Common myeloid progenitor, CD34-positive (primary cell): ENCODE data around the gene PARP16.
"Not testable (repeated sequence)": the region's sequence is repeated elsewhere in the genome, so short reads cannot be mapped to it uniquely, and the experiment has no call there.

Source experiments
- CTCF ChIA-PET: fragments of 350-600 bp; sonication (Branson Sonifier 250); formaldehyde crosslinking; loops from one replicate; lab custom pipeline; 2021; ENCODE audit warnings: antibody characterized with exemption; lab: Charles Lee
- POLR2A ChIA-PET: fragments of 350-600 bp; sonication (Branson Sonifier 250); formaldehyde crosslinking; loops from one replicate; lab custom pipeline; 2021; ENCODE audit warnings: antibody characterized with exemption; lab: Charles Lee
- DNase-seq, 3 donors: peaks; one replicate each; pipeline versions ENCODE4 v3.0.0 to v3.0.0-alpha.2; 2013
- H3K27ac ChIP-seq, 2 experiments: 1 replicate in 1 of 2; 2 replicates in 1 of 2; pipeline ENCODE4 v1.7.0; 2013; ENCODE audit warnings: inconsistent platforms in 2 of 2, low read length in 2 of 2, mild to moderate bottlenecking in 2 of 2, low read depth in 1 of 2, moderate library complexity in 1 of 2; ENCODE audit not compliant: severe bottlenecking in 2 of 2, insufficient read depth in 1 of 2, poor library complexity in 1 of 2
- H3K27me3 ChIP-seq, 5 experiments: replicated peaks in 2 of 5; 1 replicate in 3 of 5; 2 replicates in 2 of 5; pipeline versions ENCODE4 v1.6.1 to v1.7.0; 2013; ENCODE audit warnings: low read length in 4 of 5, mild to moderate bottlenecking in 2 of 5, moderate library complexity in 2 of 5, inconsistent platforms in 1 of 5; ENCODE audit not compliant: insufficient read depth in 5 of 5, control insufficient read depth in 4 of 5
- H3K36me3 ChIP-seq, 4 experiments: 1 replicate in 2 of 4; 2 replicates in 2 of 4; pipeline versions ENCODE4 v1.6.1 to v1.7.0; 2013; ENCODE audit warnings: low read length in 3 of 4, control low read depth in 1 of 4, mild to moderate bottlenecking in 1 of 4; ENCODE audit not compliant: control insufficient read depth in 4 of 4, insufficient read depth in 4 of 4
- H3K4me1 ChIP-seq, 4 experiments: 1 replicate in 3 of 4; 2 replicates in 1 of 4; pipeline versions ENCODE4 v1.6.1 to v1.7.1; 2013; ENCODE audit warnings: low read length in 3 of 4, mild to moderate bottlenecking in 3 of 4, control low read depth in 1 of 4, inconsistent platforms in 1 of 4, moderate library complexity in 1 of 4; ENCODE audit not compliant: control insufficient read depth in 4 of 4, insufficient read depth in 4 of 4; ENCODE audit errors: control extremely low read depth in 1 of 4
- H3K4me3 ChIP-seq, 7 experiments: 1 replicate in 4 of 7; 2 replicates in 3 of 7; pipeline versions ENCODE4 v1.5.1 to v1.7.0; 2013; ENCODE audit warnings: mild to moderate bottlenecking in 7 of 7, low read length in 6 of 7, moderate library complexity in 6 of 7, inconsistent platforms in 2 of 7, low read depth in 2 of 7, control low read depth in 1 of 7; ENCODE audit not compliant: insufficient read depth in 4 of 7, control insufficient read depth in 1 of 7; ENCODE audit errors: extremely low read depth in 1 of 7
- H3K9me3 ChIP-seq, 5 experiments: 1 replicate in 4 of 5; 2 replicates in 1 of 5; pipeline versions ENCODE4 v1.6.1 to v1.7.1; 2013; ENCODE audit warnings: low read length in 4 of 5, mild to moderate bottlenecking in 2 of 5, inconsistent platforms in 1 of 5, low read depth in 1 of 5, moderate library complexity in 1 of 5; ENCODE audit not compliant: control insufficient read depth in 4 of 5, insufficient read depth in 2 of 5; ENCODE audit errors: control extremely low read depth in 1 of 5
- WGBS: methylation state at CpG from one replicate; pipeline ENCODE4 v1.1.5; 2013; ENCODE audit not compliant: insufficient coverage; 5-methylcytosine and 5-hydroxymethylcytosine counted together

Gene PARP16

DNA sequence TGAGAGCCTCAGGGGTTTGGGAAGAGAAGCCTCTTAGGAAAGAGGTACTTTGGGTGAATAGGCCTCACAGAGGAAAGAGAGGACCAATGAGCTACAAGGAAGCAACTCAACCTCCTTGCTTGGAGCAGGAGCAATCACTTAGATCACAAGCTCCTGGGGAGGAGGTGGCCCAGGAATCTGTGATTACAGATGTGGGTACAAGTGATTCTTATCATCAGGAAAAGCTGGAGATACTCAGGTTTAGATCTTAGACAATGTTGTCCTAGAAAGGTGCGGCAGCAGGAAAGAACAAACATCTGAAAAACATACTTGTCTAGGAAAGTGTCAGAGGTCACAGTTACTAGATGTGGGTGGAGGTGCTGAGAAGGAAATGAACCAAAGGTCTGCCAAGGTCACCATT, 8.2 kb downstream of the PARP16 start:
- CTCF ChIA-PET: interaction anchor here (0.6 to 4.1 kb wide), 10 partner anchors 7 to 90 kb away, joined by 3 to 23 read pairs (median 4); partner anchors contain the start of gene PARP16
- no peak overlapping the region for H3K27ac ChIP-seq

GRCh38 chr15:65277015-65277414, 9.7 kb downstream of the PARP16 start:
- H3K27ac ChIP-seq: no peak overlapping the region
- peaks cover 0 to 18% (median 4%) of the 10 kb centered on the region in 4 experiments for H3K36me3 ChIP-seq
- WGBS: 67% methylated on average over 1 of the region's 1 CpG
- H3K4me3 ChIP-seq: no peak overlapping the region
- ChIA-PET CTCF (interaction anchor here (0.6 to 2.0 kb wide), 2 partner anchors 10 to 75 kb away, joined by 4 to 9 read pairs; partner anchors contain the start of gene PARP16), POLR2A (no interaction called here)
- no peaks in the 10 kb centered on the region for H3K27me3 ChIP-seq
- no peak for DNase-seq
- H3K9me3 ChIP-seq: no peaks in the 10 kb centered on the region
- peaks cover 0 to 13% (median 3%) of the 10 kb centered on the region in 4 experiments for H3K4me1 ChIP-seq

More for the DNA sequence above, 8.2 kb downstream of the PARP16 start:
- no peak overlapping the region for H3K4me3 ChIP-seq
- peaks cover 0 to 19% (median 4%) of the 10 kb centered on the region in 4 experiments for H3K36me3 ChIP-seq
- POLR2A ChIA-PET: interaction anchor here (0.6 to 1.4 kb wide), 3 partner anchors 17 to 19 kb away, joined by 3 to 4 read pairs (median 4); no protein-coding TSS in a partner anchor
- H3K4me1 ChIP-seq: peaks cover 0 to 13% (median 3%) of the 10 kb centered on the region in 4 experiments
- DNase-seq: no peak
- WGBS: no CpG with 5 or more reads among the region's 1 CpG
- H3K27me3 ChIP-seq: no peaks in the 10 kb centered on the region
- H3K9me3 ChIP-seq: no peaks in the 10 kb centered on the region

- no peaks in the 10 kb centered on the region for H3K27me3 ChIP-seq
- POLR2A ChIA-PET: interaction anchor here (1.2 kb wide), 1 partner anchor 10 kb away, joined by 3 read pairs; no protein-coding TSS in a partner anchor
- H3K9me3 ChIP-seq: no peaks in the 10 kb centered on the region
- H3K4me3 ChIP-seq: no peak overlapping the region
- peaks cover 0 to 13% (median 4%) of the 10 kb centered on the region in 4 experiments for H3K4me1 ChIP-seq
- CTCF ChIA-PET: interaction anchor here (0.8 to 1.9 kb wide), 5 partner anchors 9 to 89 kb away, joined by 3 to 6 read pairs (median 3); partner anchors contain the start of gene PARP16
- H3K27ac ChIP-seq: no peak overlapping the region
- 94% methylated on average over 2 of the region's 2 CpGs for WGBS
- peaks cover 0 to 18% (median 4%) of the 10 kb centered on the region in 4 experiments for H3K36me3 ChIP-seq
- DNase-seq: no peak
These were observed 11.0 kb downstream of the PARP16 start for GRCh38 chr15:65275728-65276126.

DNA sequence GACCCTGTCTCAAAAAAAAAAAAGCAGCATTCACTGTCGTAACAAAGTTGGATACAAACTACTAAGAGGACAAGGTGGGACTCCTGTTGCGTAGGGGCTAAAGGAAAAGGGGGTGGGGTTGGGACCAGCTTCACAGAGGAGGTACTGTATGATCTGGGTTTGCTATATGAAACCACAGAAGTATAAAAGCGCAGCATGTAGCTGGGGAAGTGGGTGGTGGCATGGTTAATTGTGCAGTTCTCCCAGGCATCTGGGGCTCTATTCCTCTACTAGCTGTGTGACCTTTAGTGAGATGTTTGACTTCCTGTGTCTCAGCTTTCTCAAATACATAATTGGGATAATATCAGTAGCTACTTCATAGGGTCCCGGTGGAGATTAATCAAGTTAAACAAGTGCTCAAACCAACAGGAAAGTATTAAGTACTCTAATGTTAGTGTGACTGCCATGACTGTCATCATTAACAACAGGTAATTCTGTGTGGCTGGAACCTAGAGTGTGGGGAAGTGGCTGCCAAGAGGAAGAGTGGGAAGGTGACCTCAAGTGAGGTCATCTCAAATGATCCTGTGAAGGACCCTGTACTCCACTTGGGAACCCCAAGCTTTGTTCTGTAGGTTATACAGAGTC, 11.5 kb downstream of the PARP16 start:
- Histone ChIP-seq H3K27ac (no peak overlapping the region), H3K4me1 (peaks cover 0 to 13% (median 5%) of the 10 kb centered on the region in 4 experiments), H3K9me3 (no peaks in the 10 kb centered on the region), H3K4me3 (no peak overlapping the region), H3K27me3 (no peaks in the 10 kb centered on the region), H3K36me3 (peaks cover 3 to 18% (median 4%) of the 10 kb centered on the region in 4 experiments)
- ChIA-PET POLR2A (interaction anchor here (1.2 kb wide), 1 partner anchor 10 kb away, joined by 3 read pairs; no protein-coding TSS in a partner anchor), CTCF (interaction anchor here (0.8 to 1.9 kb wide), 5 partner anchors 9 to 89 kb away, joined by 3 to 6 read pairs (median 3); partner anchors contain the start of gene PARP16)
- no peak for DNase-seq
- WGBS: 65% methylated on average over 2 of the region's 4 CpGs

DNA sequence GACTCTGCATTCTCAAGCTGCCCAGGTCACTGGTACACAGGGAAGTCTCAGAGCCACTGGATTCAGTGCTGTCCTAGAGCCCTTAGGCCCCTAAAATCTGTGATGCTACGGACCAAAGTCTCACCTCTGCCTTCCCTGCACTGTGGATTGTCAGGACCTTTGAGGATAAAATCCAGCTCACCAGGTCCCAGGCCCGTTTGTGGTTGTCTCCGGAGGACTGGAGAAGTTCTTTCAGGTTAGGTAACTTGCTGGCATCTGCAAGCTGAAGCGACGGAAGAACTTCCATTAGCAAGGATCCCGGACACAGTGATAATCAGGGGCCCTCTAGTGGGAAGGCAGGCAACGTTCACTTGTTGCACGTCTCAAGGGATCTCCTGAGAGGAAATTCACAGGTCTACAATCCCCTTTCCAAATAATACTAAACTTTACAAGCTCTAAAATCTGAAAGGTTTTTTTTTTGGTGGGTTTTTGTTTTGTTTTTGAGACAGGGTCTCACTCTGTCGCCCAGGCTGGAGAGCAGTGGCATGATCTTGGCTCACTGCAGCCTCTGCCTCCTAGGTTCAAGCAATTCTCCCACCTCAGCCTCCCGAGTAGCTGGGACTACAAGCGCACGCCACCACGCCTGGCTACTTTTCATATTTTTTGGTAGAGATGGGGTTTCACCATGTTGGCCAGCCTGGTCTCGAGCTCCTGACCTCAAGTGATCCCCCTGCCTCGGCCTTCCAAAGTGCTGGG, 15.7 kb downstream of the PARP16 start:
- H3K9me3 ChIP-seq, H3K27ac ChIP-seq, POLR2A ChIA-PET, H3K27me3 ChIP-seq: not testable (repeated sequence)
- CTCF ChIA-PET: interaction anchor here (0.9 to 6.3 kb wide), 27 partner anchors 9 to 197 kb away, joined by 3 to 80 read pairs (median 4); partner anchors contain the start of genes CILP, CLPX, PARP16 and RNU5A-1
- DNase-seq: peak; percentile 74 to 79 (median 76)
- peaks cover 0 to 11% (median 4%) of the 10 kb centered on the region in 4 experiments for H3K4me1 ChIP-seq
- WGBS: 55% methylated on average over 13 of the region's 15 CpGs
- H3K36me3 ChIP-seq: peaks cover 0 to 18% (median 6%) of the 10 kb centered on the region in 4 experiments
- H3K4me3 ChIP-seq: peak overlapping the region in 1 of 7 experiments; percentile 30

- Histone ChIP-seq H3K4me1 (peaks cover 0 to 4% (median 0%) of the 10 kb centered on the region in 4 experiments), H3K27ac (no peak overlapping the region), H3K4me3 (no peak overlapping the region), H3K27me3 (no peaks in the 10 kb centered on the region), H3K9me3 (no peaks in the 10 kb centered on the region), H3K36me3 (peaks cover 2 to 31% (median 8%) of the 10 kb centered on the region in 4 experiments)
- no peak for DNase-seq
- WGBS: 97% methylated on average over 3 of the region's 4 CpGs
- POLR2A ChIA-PET: no interaction called here
- CTCF ChIA-PET: interaction anchor here (0.7 to 6.3 kb wide), 8 partner anchors 10 to 81 kb away, joined by 3 to 80 read pairs (median 4); partner anchors contain the start of genes CILP and CLPX
These were observed 18.3 kb downstream of the PARP16 start for GRCh38 chr15:65268411-65268810.
